Smooth muscle cell (in vitro differentiated cells): Measurements from ENCODE around the gene CLEC4G. TPM values are rescaled to one million over a fixed set of nuclear protein-coding genes. Genes with fewer than 3 reads are reported as not detected.

Experiments
- DNase-seq: peaks from one replicate; lab custom pipeline; 2025; ENCODE audit not compliant: unreplicated experiment; lab: John Stamatoyannopoulos, UW
- H2AFZ ChIP-seq: fragments of 200-600 bp; sonication (generic); 2 replicates; pipeline ENCODE4 v1.6.0; 2016; ENCODE audit warnings: antibody characterized with exemption, low read depth, mild to moderate bottlenecking
- H3F3A ChIP-seq: fragments of 200-600 bp; sonication (generic); 2 replicates; pipeline ENCODE4 v1.6.0; 2017; ENCODE audit warnings: antibody characterized with exemption, low read depth
- H3K27ac ChIP-seq: fragments of 200-600 bp; sonication (generic); 2 replicates; pipeline ENCODE4 v1.5.1; 2016; ENCODE audit warnings: low read depth, mild to moderate bottlenecking
- H3K27me3 ChIP-seq: fragments of 200-600 bp; sonication (generic); 2 replicates; pipeline ENCODE4 v1.6.1; 2016; ENCODE audit warnings: low read depth, mild to moderate bottlenecking
- H3K36me3 ChIP-seq: fragments of 200-600 bp; sonication (generic); 2 replicates; pipeline ENCODE4 v1.5.1; 2016; ENCODE audit warnings: low read depth
- H3K4me1 ChIP-seq: fragments of 200-600 bp; sonication (generic); 2 replicates; pipeline ENCODE4 v1.5.1; 2016; ENCODE audit warnings: low read depth
- H3K4me2 ChIP-seq: fragments of 200-600 bp; sonication (generic); 2 replicates; pipeline ENCODE4 v1.6.0; 2016; ENCODE audit warnings: mild to moderate bottlenecking
- H3K4me3 ChIP-seq: fragments of 200-600 bp; sonication (generic); 2 replicates; pipeline ENCODE4 v1.5.1; 2016; ENCODE audit warnings: mild to moderate bottlenecking
- H3K79me2 ChIP-seq: fragments of 200-600 bp; sonication (generic); 2 replicates; pipeline ENCODE4 v1.6.0; 2016; ENCODE audit warnings: low read depth, mild to moderate bottlenecking
- H3K9ac ChIP-seq: fragments of 200-600 bp; sonication (generic); 2 replicates; pipeline ENCODE4 v1.6.0; 2016; ENCODE audit warnings: low read depth
- H3K9me3 ChIP-seq: fragments of 200-600 bp; sonication (generic); replicated peaks from 2 replicates; pipeline ENCODE4 v1.5.1; 2016; ENCODE audit warnings: low read depth
- H4K20me1 ChIP-seq: fragments of 200-600 bp; sonication (generic); 2 replicates; pipeline ENCODE4 v1.6.0; 2016; ENCODE audit warnings: low read depth
- WGBS: methylation state at CpG from one replicate; pipeline ENCODE4 v1.1.7; 2016; ENCODE audit warnings: low lambda C conversion rate; 5-methylcytosine and 5-hydroxymethylcytosine counted together
- polyA plus RNA-seq: library from polyadenylated mRNA; unstranded; fragments of >200 nt; fragmentation: Nextera tagmentation; extraction: Ambion mirVana; gene quantifications from 2 replicates; pipeline ENCODE4 v1.2.1, GENCODE V29; 2016
- total RNA-seq: library from RNA; depleted of rRNA; stranded (reverse); fragments of >200 nt; gene quantifications from 2 replicates; pipeline ENCODE4 v1.2.3, GENCODE V29; 2014
- TF ChIP-seq, protein P1 (sequence below): fragments of 200-600 bp; sonication (generic); IDR thresholded peaks from 2 replicates; pipeline ENCODE4 v1.5.1; 2017; ENCODE audit warnings: borderline replicate concordance, mild to moderate bottlenecking, antibody characterized with exemption; ENCODE audit not compliant: insufficient read depth, poor library complexity, severe bottlenecking

Gene CLEC4G
- total and polyA plus RNA-seq, 2 experiments from 2014 or later, result not detected

- H3K9me3 ChIP-seq, result no peaks in the 10 kb centered on the region
- no peak overlapping the region for H2AFZ ChIP-seq
- H3K79me2 ChIP-seq, result no peaks in the 10 kb centered on the region
- no peaks in the 10 kb centered on the region for H4K20me1 ChIP-seq
- peaks cover 20% of the 10 kb centered on the region for H3K27me3 ChIP-seq
- H3K9ac ChIP-seq, result no peak overlapping the region
- WGBS, result 92% methylated on average over 2 of the region's 2 CpGs
- no peaks in the 10 kb centered on the region for H3F3A ChIP-seq
- TF ChIP-seq, protein P1, sequence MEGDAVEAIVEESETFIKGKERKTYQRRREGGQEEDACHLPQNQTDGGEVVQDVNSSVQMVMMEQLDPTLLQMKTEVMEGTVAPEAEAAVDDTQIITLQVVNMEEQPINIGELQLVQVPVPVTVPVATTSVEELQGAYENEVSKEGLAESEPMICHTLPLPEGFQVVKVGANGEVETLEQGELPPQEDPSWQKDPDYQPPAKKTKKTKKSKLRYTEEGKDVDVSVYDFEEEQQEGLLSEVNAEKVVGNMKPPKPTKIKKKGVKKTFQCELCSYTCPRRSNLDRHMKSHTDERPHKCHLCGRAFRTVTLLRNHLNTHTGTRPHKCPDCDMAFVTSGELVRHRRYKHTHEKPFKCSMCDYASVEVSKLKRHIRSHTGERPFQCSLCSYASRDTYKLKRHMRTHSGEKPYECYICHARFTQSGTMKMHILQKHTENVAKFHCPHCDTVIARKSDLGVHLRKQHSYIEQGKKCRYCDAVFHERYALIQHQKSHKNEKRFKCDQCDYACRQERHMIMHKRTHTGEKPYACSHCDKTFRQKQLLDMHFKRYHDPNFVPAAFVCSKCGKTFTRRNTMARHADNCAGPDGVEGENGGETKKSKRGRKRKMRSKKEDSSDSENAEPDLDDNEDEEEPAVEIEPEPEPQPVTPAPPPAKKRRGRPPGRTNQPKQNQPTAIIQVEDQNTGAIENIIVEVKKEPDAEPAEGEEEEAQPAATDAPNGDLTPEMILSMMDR, result no peak
- H3K4me3 ChIP-seq, result no peak overlapping the region
- DNase-seq, result no peak
- H3K36me3 ChIP-seq, result no peaks in the 10 kb centered on the region
- no peak overlapping the region for H3K27ac ChIP-seq
- no peak overlapping the region for H3K4me2 ChIP-seq
- H3K4me1 ChIP-seq, result no peaks in the 10 kb centered on the region
Measured at GRCh38 chr19:7742575-7742974, 10.7 kb upstream of the CLEC4G start.

GRCh38 chr19:7740682-7741054 is 8.8 kb upstream of the CLEC4G start:
- DNase-seq, result no peak
- Histone ChIP-seq H3F3A (no peaks in the 10 kb centered on the region), H4K20me1 (no peaks in the 10 kb centered on the region), H2AFZ (no peak overlapping the region), H3K4me3 (no peak overlapping the region), H3K9ac (no peak overlapping the region), H3K4me1 (no peaks in the 10 kb centered on the region), H3K36me3 (no peaks in the 10 kb centered on the region), H3K9me3 (no peaks in the 10 kb centered on the region), H3K4me2 (no peak overlapping the region), H3K27ac (no peak overlapping the region), H3K79me2 (no peaks in the 10 kb centered on the region), H3K27me3 (peaks cover 29% of the 10 kb centered on the region)
- TF ChIP-seq, protein P1, result no peak
- 88% methylated on average over 6 of the region's 6 CpGs for WGBS

DNA sequence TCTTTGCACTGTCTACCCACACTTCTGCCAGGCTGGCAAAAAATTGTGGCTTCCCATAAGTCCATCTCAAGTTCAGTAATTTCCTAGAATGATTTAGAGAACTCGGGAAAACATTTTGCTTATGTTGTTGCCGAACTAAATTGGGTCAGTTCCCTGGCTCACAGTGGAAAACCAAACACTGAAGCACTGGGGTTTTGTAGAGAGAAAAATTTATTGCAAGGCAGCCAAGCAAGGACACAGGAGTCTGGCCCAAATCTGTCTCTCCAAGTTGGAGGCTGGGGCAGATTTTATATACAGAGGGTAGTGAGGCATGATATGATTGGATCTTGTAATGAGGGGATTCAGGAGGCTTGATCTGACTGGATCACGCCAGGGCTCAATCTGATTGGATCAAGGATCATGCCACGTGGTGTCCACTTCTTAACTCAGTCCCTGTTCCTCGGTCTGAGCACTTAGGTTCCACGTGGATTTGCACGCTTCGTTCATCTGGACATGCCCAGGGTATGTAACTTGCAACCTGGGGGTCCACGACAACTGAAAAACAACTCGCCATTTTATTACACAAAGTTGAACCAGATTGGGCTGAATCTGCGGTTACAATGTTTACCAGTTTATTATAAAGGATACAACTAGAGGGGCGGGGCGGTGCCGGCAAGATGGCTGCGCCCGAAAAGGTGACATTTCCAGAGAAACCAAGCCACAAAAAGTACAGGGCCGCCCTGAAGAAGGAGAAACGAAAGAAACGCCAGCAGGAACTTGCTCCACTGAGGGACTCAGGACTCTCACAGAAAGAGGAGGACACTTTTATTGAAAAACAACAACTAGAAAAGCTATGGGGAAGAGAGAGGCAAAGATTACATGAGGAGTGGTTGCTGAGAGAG is 8.1 kb upstream of the CLEC4G start:
- Histone ChIP-seq H3K4me3 (no peak overlapping the region), H3K79me2 (no peaks in the 10 kb centered on the region), H3K27me3 (peaks cover 32% of the 10 kb centered on the region), H3F3A (no peaks in the 10 kb centered on the region), H4K20me1 (no peaks in the 10 kb centered on the region), H3K4me2 (no peak overlapping the region), H3K36me3 (no peaks in the 10 kb centered on the region), H2AFZ (no peak overlapping the region), H3K9ac (no peak overlapping the region), H3K4me1 (no peaks in the 10 kb centered on the region), H3K9me3 (no peaks in the 10 kb centered on the region), H3K27ac (no peak overlapping the region)
- no peak for DNase-seq
- 86% methylated on average over 19 of the region's 19 CpGs for WGBS
- TF ChIP-seq, protein P1, result no peak

GRCh38 chr19:7739211-7739755 is 7.4 kb upstream of the CLEC4G start:
- Histone ChIP-seq H2AFZ (no peak overlapping the region), H3K4me1 (no peaks in the 10 kb centered on the region), H3K9ac (no peak overlapping the region), H3F3A (no peaks in the 10 kb centered on the region), H3K4me3 (no peak overlapping the region), H3K9me3 (no peaks in the 10 kb centered on the region), H3K27me3 (peaks cover 30% of the 10 kb centered on the region), H3K36me3 (no peaks in the 10 kb centered on the region), H3K4me2 (no peak overlapping the region), H3K79me2 (no peaks in the 10 kb centered on the region), H3K27ac (no peak overlapping the region), H4K20me1 (no peaks in the 10 kb centered on the region)
- TF ChIP-seq, protein P1, result no peak
- no peak for DNase-seq
- 69% methylated on average over 2 of the region's 2 CpGs for WGBS
